Stomach smooth muscle (tissue), 2 donors: Measurements from ENCODE around the gene CAPN12.

Experiments used
- H3K27ac ChIP-seq: one replicate; pipeline ENCODE4 v1.7.0; 2013; ENCODE audit warnings: mild to moderate bottlenecking, low read length, inconsistent platforms
- H3K27me3 ChIP-seq, 2 donors: one replicate each; pipeline ENCODE4 v1.7.0; 2013; ENCODE audit warnings: low read length in 2 of 2; ENCODE audit not compliant: insufficient read depth in 2 of 2, control insufficient read depth in 1 of 2
- H3K36me3 ChIP-seq, 2 donors: one replicate each; pipeline ENCODE4 v1.7.0; 2013; ENCODE audit warnings: low read length in 2 of 2; ENCODE audit not compliant: control insufficient read depth in 2 of 2, insufficient read depth in 2 of 2
- H3K4me1 ChIP-seq: one replicate; pipeline ENCODE4 v1.7.0; 2013; ENCODE audit warnings: low read length; ENCODE audit not compliant: control insufficient read depth, insufficient read depth
- H3K4me3 ChIP-seq, 2 donors: one replicate each; pipeline ENCODE4 v1.7.0; 2013; ENCODE audit warnings: low read length in 2 of 2
- H3K9ac ChIP-seq, 2 donors: one replicate each; pipeline ENCODE4 v1.7.0; 2013; ENCODE audit warnings: low read length in 2 of 2, mild to moderate bottlenecking in 1 of 2
- H3K9me3 ChIP-seq, 2 donors: one replicate each; pipeline ENCODE4 v1.7.0; 2013; ENCODE audit warnings: low read length in 2 of 2; ENCODE audit not compliant: control insufficient read depth in 2 of 2
- donor health status: healthy.
- donor health status: Pancreatic carcinoma.

Gene CAPN12

DNA sequence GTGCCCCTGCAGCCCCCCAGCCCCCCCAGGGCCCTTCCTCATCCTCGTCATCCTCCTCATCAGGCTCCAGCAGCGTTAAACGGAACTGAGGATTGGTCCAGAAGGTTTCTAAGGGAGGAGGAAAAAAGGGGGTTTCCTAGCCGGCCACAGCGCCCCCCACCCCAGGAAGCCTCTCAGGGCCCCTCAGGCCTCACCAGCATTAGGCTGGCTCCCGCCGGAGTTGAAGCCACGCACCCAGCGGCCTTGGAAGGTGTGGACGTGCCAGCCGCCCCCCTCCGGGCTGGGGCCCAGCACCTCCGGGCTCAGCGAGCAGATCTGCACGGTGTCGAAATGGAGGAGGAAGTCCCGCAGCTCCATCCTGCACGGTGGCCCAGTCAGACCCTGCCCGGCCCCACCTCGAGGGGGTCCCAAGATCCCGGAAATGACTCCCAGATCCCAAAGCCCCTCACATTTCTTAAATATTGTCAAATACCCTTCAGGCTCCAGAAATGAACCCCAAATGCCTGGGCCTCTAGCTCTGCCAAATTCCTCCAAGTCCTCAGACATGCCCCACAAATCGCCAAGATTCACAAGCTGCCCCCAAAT, 6.9 kb downstream of the CAPN12 start:
- no peaks in the 10 kb centered on the region for H3K9me3 ChIP-seq
- peaks cover 16% of the 10 kb centered on the region for H3K4me1 ChIP-seq
- H3K27ac ChIP-seq, result no peak overlapping the region
- no peaks in the 10 kb centered on the region for H3K27me3 ChIP-seq
- H3K36me3 ChIP-seq, result no peaks in the 10 kb centered on the region
- no peak overlapping the region for H3K4me3 ChIP-seq
- H3K9ac ChIP-seq, result no peak overlapping the region

DNA sequence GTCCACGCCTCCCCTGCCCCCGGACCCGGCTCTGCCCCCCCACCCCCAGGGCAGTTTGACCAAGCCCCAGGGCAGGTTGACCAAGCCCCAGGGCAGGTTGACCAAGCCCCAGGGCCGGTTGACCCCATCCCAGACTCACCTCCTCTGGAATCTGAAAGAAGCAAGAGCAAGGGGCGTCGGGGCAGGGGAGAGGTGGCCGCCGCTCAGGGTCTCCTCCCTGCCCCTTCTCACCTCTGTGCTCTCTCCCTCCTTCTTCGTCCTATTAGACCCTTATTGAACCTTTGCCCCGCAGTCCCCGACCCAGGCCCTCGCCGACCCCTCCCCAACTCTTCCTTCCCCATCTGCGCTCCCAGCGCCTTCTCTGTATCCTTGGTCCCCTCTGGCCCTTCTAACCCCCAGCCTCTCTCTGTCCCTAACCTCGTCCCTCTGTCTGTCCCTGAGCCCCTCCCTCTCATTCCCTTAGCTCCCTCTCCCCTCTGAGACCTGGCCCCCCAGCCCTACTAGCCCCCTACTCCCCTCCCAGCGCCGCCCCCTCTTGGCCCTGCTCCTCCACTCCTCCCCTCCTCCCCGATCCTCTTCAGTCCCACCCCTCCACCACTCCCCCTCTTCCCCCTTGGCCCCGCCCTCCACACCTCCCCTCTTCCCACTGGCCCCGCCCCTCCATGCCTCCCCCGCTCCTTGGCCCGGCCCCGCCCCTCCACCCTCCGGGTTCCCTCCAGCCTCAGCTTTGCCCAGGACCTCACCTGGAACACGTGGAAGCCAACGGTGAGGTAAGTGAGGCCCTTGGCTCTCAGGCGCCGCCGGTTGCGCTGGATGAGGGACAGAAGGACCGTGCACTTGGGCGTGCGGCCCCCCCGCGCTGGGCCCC, 7.6 kb downstream of the CAPN12 start:
- no peaks in the 10 kb centered on the region for H3K36me3 ChIP-seq
- no peak overlapping the region for H3K27ac ChIP-seq
- no peak overlapping the region for H3K4me3 ChIP-seq
- H3K4me1 ChIP-seq, result peaks cover 16% of the 10 kb centered on the region
- H3K27me3 ChIP-seq, result no peaks in the 10 kb centered on the region
- no peaks in the 10 kb centered on the region for H3K9me3 ChIP-seq
- H3K9ac ChIP-seq, result no peak overlapping the region

DNA sequence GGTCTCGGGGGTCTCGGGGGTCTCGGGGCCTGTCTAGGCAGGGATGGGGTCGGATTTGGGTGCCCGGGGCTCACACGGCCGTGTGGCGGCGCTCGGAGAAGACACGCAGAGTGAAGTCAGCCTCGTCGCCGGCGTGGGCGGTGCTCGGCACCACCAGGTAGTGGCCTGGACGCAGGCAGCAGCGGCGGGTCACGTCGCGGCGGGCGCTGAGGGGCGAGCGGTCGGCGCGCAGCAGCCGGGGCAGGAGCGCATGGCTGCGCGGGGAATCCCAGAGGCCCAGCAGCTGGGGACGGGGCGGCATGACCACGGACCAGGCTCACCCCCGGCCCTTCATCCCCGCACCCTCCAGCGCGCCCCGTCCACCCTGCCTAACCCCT, 8.2 kb downstream of the CAPN12 start:
- Histone ChIP-seq H3K36me3 (no peaks in the 10 kb centered on the region), H3K4me1 (peaks cover 16% of the 10 kb centered on the region), H3K9me3 (no peaks in the 10 kb centered on the region), H3K4me3 (peak overlapping the region in 1 of 2 donors; percentile 66), H3K27me3 (no peaks in the 10 kb centered on the region), H3K9ac (no peak overlapping the region), H3K27ac (no peak overlapping the region)

DNA sequence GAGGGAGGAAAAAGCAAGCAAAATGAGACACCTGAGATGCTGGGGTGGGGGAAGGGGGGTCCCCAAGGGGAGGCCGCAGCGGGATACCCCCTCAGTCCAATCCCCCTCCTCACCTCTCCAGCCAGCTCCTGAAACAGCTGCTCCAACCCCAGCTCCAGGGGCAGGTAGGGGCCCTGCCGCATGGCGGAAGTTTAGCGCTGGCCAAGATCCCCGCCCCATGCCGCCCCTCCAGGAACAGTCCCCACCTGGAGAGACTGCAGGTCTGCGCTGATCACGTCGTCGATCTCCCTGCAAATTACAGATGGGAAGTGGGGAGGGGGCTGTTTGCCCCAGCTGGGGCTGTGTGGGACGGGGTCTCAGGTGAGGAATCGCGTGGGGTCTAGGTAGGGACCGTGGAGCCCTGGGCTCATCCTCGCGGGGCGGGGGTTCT, 9.0 kb downstream of the CAPN12 start:
- no peak overlapping the region for H3K4me3 ChIP-seq
- no peaks in the 10 kb centered on the region for H3K27me3 ChIP-seq
- no peaks in the 10 kb centered on the region for H3K9me3 ChIP-seq
- H3K4me1 ChIP-seq, result peaks cover 16% of the 10 kb centered on the region
- H3K27ac ChIP-seq, result peak overlapping the region; percentile 55
- no peak overlapping the region for H3K9ac ChIP-seq
- H3K36me3 ChIP-seq, result peaks cover 3 to 5% of the 10 kb centered on the region in 2 donors

GRCh38 chr19:38734426-38735256, 9.6 kb downstream of the CAPN12 start:
- H3K9me3 ChIP-seq, result no peaks in the 10 kb centered on the region
- peaks cover 3 to 5% of the 10 kb centered on the region in 2 donors for H3K36me3 ChIP-seq
- peak overlapping the region; percentile 55 for H3K27ac ChIP-seq
- H3K4me1 ChIP-seq, result peaks cover 16% of the 10 kb centered on the region
- H3K9ac ChIP-seq, result no peak overlapping the region
- no peak overlapping the region for H3K4me3 ChIP-seq
- no peaks in the 10 kb centered on the region for H3K27me3 ChIP-seq

GRCh38 chr19:38734176-38734425, 10.2 kb downstream of the CAPN12 start:
- Histone ChIP-seq H3K9ac (no peak overlapping the region), H3K36me3 (peaks cover 3 to 5% of the 10 kb centered on the region in 2 donors), H3K4me3 (no peak overlapping the region), H3K27me3 (no peaks in the 10 kb centered on the region), H3K27ac (peak overlapping the region; percentile 46), H3K9me3 (no peaks in the 10 kb centered on the region), H3K4me1 (peaks cover 18% of the 10 kb centered on the region)

DNA sequence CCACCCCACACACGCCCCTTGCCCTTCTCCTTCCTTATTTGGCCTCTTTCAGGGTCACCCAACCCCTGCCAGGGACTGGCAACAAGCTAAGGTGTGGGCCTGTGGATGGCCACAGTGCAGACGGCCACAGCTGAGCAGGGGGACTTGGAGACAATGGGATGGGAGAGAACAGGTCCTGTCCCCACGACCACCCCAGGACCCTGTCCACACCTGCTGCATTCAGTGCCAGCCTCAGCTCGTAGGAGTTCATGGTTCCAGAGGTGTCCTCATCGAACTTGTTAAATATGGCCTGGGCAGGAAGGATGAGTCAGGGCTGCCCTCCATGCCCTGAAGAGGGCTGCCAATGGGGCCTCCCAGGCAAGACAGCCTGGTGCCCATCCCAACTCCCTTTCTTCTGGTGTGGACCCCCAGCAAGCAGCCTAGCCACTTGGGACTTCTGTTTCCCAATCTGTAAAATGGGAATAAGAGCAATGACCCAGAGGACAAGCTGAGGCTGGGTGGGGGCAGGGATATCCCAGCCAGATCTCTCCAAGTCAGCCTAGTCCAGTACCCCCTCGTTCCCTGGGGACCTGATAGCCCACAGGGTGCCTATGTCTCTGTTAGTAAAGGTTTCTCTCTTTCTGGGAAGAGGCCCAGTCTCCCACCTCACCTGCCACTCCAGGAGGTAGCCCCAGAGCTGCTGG, 10.6 kb downstream of the CAPN12 start:
- Histone ChIP-seq H3K27ac (peak overlapping the region; percentile 46), H3K27me3 (no peaks in the 10 kb centered on the region), H3K36me3 (peaks cover 3 to 5% of the 10 kb centered on the region in 2 donors), H3K4me3 (no peak overlapping the region), H3K9me3 (no peaks in the 10 kb centered on the region), H3K9ac (no peak overlapping the region), H3K4me1 (peaks cover 18% of the 10 kb centered on the region)

GRCh38 chr19:38733241-38733492, 11.1 kb downstream of the CAPN12 start:
- H3K36me3 ChIP-seq, result peaks cover 3 to 5% of the 10 kb centered on the region in 2 donors
- H3K4me3 ChIP-seq, result no peak overlapping the region
- peak overlapping the region; percentile 46 for H3K27ac ChIP-seq
- no peaks in the 10 kb centered on the region for H3K27me3 ChIP-seq
- peaks cover 18% of the 10 kb centered on the region for H3K4me1 ChIP-seq
- H3K9me3 ChIP-seq, result no peaks in the 10 kb centered on the region
- H3K9ac ChIP-seq, result no peak overlapping the region

DNA sequence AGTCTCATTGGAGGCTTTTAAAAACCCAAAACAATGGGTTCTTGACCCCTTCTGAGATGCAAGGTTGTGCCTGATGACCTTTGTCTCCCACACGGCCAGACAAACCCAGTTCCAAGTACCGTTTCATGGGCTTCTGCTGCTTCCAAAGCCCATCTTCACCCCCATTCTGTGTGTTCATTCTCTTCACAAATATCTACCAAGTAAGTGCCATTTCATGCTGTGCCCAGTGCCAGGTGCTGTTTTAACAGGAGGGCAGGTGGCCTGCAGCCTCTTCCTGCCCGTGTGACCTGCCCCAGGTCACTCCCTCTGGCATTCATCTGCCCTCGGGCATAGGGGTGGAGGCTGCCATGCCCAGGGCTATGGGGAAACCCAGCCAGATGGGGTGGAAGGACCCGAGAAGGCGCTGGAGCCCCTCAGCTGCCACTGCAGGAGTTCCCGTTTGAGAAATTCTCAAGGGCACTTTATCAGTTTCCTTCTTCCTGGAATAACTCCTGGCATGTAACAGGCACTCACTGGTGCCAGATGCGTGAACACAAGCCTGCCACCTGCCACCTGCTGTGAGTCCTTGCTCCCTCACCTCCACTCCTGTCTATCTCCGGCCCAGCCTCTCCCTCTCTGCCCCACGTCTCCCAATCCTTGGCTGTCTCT, 12.5 kb downstream of the CAPN12 start:
- H3K4me1 ChIP-seq, result peaks cover 25% of the 10 kb centered on the region
- no peak overlapping the region for H3K4me3 ChIP-seq
- H3K27ac ChIP-seq, result no peak overlapping the region
- H3K9me3 ChIP-seq, result no peaks in the 10 kb centered on the region
- H3K27me3 ChIP-seq, result no peaks in the 10 kb centered on the region
- H3K9ac ChIP-seq, result no peak overlapping the region
- peaks cover 9 to 13% of the 10 kb centered on the region in 2 donors for H3K36me3 ChIP-seq
